Stimulated activated CD8-positive, alpha-beta memory T cell treated with anti-CD3 and anti-CD28 coated beads, Interleukin-15, amount 100 ng/mL, for 48 hours (primary cell): Measurements from ENCODE around the gene TM2D3.
"Not testable (repeated sequence)": the region's sequence is repeated elsewhere in the genome, so short reads cannot be mapped to it uniquely, and the experiment has no call there.

Experiments
- DNase-seq, 2 donors: peaks; one replicate each; pipeline ENCODE4 v3.0.0-alpha.2; 2020; ENCODE audit warnings: low read depth in 2 of 2

The TM2D3 gene

GRCh38 chr15:101657171-101657570, 5.0 kb upstream of the TM2D3 start:
- no peak for DNase-seq

GRCh38 chr15:101654624-101655337, 2.6 kb upstream of the TM2D3 start:
- DNase-seq, result not testable (repeated sequence)

DNA sequence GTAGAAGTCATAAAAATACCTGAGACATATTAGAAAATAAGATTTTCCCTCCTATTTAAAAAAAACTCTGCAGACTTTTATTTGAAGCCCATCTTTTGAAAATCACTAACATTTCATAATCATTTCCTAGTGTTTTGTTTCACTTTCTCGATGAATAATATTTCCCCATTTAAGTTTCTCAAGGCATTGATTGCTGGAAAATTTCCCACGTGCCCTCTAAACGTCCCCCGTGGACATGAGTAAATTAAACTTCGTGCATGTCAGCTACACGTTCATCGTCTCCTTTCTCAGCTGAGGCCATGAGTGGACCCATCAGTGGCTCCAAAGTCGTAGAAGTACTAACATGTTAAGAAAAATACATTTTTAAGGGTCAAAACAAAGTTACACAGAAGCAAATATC, 2.0 kb upstream of the TM2D3 start:
- DNase-seq, result no peak

GRCh38 chr15:101652786-101653430, 727 bp upstream of the TM2D3 start:
- no peak for DNase-seq

DNA sequence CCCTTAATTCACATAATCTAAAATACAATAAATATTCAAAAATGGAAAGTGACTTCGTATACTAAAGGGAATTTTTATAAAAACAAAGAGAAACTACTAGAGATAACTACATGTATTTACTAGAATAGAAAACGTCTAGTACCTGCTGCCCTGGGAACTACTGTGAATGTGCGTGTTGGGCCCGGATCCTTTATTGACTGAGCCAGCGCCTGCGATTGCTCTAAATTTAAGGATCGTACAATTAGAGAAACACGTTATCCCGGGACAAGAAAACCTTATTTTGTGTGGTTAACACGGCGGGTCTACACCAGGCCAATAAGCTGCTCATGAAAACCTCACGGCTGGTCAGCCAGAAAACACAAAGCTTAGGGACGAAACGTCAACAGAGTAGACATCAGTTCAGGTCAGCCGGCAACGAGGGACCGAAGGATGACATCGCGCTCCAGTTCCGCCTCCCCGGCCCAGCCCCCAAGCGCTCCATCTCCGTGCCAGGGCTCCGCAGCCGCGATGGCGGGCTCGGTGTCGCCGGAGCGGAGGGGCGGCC, 555 bp downstream of the TM2D3 start:
- no peak for DNase-seq

GRCh38 chr15:101650145-101650544, 2.0 kb downstream of the TM2D3 start:
- no peak for DNase-seq

GRCh38 chr15:101648356-101648755, 3.8 kb downstream of the TM2D3 start:
- no peak for DNase-seq

GRCh38 chr15:101647251-101647650, 4.9 kb downstream of the TM2D3 start:
- no peak for DNase-seq

GRCh38 chr15:101646672-101647071, 5.5 kb downstream of the TM2D3 start:
- no peak for DNase-seq

DNA sequence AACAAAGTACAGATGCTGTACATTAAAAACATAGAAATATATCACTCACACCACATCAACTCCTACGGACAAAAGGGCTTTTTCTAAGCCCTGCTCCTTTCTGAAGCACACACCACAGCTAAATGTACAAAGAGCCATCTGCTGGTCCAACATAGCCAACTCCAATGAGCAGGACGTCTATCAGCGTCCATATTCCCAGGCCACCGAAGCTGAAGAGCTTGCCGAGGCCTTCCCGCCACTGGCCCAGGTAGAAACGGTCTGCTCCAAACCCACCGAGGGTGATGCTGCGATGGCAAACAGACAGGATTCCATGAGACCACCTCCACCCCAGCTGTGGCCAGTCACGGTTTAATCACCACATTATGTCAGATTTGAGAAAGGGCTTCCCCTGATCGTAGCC, 9.8 kb downstream of the TM2D3 start:
- DNase-seq, result no peak

DNA sequence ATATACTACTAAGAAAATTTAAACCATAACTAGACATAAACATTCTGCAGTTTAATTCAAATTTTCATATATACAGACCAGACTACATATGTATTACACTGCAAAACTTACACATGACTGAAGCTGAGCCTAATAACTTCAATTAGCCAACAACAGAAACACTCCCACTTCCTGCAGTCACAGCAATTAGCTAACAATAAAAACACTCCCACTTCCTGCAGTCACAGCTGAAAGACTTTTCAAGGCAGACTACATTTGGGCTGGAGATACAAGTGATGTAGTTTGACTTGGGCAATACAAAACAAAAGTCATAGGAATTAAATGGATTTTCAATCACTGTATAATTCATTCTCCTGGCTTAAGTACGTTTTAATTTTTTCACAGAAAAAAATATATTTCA, 10.3 kb downstream of the TM2D3 start:
- no peak for DNase-seq

DNA sequence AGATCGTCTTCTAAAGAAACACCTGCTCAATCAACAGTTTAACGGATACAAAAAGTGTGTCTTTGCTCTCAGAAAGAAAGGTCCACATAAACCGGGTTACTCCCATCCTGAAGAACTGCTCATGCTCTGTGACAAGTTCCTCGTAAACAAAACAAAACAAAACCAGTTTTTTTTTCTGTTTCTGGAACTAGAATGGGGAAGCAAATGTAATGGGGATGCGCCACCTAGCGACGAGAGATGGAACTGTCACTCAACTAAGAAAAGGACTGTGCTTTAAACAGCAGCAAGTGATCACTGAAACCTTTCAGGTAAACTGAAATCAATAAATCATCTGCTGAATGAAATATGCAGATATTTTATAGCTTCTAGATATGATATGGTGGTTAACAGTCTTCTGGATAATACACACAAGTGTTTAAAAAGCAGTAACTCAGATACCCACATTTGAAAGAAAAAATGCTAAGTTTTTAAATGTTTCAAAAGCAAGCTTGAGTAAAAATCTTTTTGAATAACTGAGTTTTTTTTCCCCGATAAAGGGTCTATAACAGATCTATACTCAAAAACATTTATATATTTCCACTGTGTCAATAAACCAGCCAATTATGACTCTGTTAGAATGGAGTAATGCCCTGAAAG, 10.9 kb downstream of the TM2D3 start:
- peak; percentile 37 to 43 for DNase-seq

DNA sequence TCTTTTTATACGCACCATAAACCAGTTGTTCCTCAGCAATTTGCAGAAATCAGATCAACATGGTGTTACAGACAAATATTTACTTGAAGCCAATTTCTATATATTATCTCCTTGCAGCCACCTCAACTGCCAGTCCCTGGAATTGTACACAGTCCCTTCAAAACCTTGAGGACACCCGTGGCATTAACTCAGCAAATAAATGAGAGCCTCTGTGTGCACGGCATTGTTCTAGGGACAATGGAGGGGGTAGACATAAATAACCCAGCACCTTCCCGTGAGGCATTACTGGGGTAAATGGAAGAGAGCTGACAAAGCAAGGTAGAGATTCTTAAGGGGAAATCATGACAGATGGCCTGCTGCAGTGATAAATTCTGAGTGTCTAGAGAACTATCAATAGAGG, 12.5 kb downstream of the TM2D3 start:
- DNase-seq, result no peak

- no peak for DNase-seq
These were observed 14.3 kb downstream of the TM2D3 start for GRCh38 chr15:101637919-101638318.

GRCh38 chr15:101637516-101637915, 14.7 kb downstream of the TM2D3 start:
- DNase-seq, result no peak

DNA sequence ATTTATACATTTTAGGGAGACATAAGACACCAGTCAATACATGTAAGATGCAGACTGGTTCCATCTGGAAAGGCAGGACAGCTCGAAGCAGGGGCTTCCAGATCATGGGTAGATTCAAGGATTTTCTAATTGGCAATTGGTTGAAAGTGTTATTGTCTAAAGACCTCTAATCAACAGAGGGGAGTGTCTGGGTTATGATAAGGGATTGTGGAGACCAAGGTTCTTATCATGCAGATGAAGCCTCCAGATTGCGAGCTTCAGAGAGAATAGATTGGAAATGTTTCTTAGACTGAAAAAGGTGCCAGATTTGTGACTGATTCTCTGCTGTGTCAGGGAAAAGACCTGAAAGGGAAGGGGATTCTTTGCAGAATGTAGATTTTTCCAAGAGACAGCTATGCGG, 15.1 kb downstream of the TM2D3 start:
- DNase-seq, result no peak

DNA sequence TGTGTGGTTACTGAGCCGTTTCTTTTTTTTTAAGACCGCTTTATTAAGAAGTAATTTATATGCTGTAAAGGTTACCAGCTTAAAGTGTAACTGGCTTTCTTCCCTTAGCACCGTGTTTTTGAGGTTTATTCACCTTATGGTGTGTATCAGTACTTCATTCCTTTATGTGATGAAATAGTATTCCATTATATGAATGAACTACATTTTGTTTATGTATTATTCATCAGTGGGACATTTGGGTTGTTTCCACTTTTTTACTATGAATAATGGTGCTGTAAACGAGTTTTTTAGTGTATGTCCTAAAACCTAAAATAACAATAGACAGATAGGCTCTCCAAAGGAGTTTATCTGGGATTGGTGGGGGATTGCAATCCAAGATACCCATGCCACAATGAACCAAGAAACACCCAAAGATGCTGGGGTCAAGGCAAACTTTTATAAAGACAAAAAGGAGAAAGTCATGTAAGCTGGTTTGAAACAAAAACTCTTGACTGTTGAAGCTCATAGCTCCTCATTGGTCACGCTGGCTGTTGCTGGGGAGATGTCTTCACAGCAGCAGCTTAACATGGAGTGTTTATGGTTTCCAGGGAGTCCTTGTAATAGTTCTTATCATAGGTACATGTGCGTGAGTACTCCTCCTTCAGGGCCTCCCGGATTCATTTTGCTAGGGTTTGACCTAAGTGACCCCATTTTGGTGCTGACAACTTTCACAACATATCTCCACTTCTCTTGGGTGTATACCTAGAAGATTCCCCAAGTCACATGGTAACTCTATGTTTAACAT, 16.0 kb downstream of the TM2D3 start:
- no peak for DNase-seq

GRCh38 chr15:101633356-101633755, 18.8 kb downstream of the TM2D3 start:
- no peak for DNase-seq

DNA sequence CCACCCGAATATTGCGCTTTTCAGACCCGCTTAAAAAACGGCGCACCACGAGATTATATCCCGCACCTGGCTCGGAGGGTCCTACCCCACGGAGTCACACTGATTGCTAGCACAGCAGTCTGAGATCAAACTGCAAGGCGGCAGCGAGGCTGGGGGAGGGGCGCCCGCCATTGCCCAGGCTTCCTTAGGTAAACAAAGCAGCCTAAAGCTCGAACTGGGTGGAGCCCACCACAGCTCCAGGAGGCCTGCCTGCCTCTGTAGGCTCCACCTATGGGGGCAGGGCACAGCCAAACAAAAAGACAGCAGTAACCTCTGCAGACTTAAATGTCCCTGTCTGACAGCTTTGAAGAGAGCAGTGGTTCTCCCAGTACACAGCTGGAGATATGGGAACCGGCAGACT, 25.5 kb downstream of the TM2D3 start:
- DNase-seq, result not testable (repeated sequence)

- no peak for DNase-seq
These were observed 26.2 kb downstream of the TM2D3 start for GRCh38 chr15:101625980-101626379.

DNA sequence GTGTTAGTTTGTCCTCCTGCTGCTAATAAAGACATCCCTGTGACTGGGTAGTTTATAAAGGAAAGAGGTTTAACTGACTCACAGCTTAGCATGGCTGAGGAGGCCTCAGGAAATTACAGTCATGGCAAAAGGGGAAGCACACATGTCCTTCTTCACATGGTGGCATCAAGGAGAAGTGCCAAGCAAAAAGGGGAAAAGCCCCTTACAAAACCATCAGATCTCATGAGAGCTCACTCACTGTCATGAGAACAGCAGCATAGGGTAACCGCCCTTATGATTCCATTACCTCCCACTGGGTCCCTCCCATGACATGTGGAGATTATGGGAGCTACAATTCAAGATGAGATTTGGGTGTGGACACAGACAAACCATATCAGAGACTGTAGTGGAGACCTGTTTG, 27.0 kb downstream of the TM2D3 start:
- DNase-seq, result no peak
